Loucy (cell line): Measurements from ENCODE around the gene PHRF1.

Experiments used
- H2AFZ ChIP-seq: fragments of 200-600 bp; sonication (generic); 2 replicates; pipeline ENCODE4 v1.6.0; 2016; ENCODE audit warnings: antibody characterized with exemption, mild to moderate bottlenecking, low read length, moderate library complexity
- H3F3A ChIP-seq: fragments of 200-600 bp; 2 replicates; pipeline ENCODE4 v1.6.0; 2016; ENCODE audit warnings: antibody characterized with exemption, low read depth, mild to moderate bottlenecking
- H3K27me3 ChIP-seq: fragments of 200-600 bp; sonication (generic); 2 replicates; pipeline ENCODE4 v1.6.1; 2014; ENCODE audit warnings: low read length, mild to moderate bottlenecking; ENCODE audit not compliant: insufficient read depth, poor library complexity, severe bottlenecking
- H3K36me3 ChIP-seq: fragments of 200-600 bp; sonication (generic); 2 replicates; pipeline ENCODE4 v1.6.1; 2016; ENCODE audit warnings: low read length; ENCODE audit not compliant: insufficient read depth
- H3K4me1 ChIP-seq: fragments of 200-600 bp; sonication (generic); 2 replicates; pipeline ENCODE4 v1.5.1; 2014; ENCODE audit warnings: low read length, mild to moderate bottlenecking; ENCODE audit not compliant: insufficient read depth, poor library complexity, severe bottlenecking
- H3K4me2 ChIP-seq: fragments of 200-600 bp; sonication (generic); 2 replicates; pipeline ENCODE4 v1.6.0; 2014; ENCODE audit warnings: antibody characterized with exemption, low read length, low read depth, mild to moderate bottlenecking; ENCODE audit not compliant: poor library complexity, severe bottlenecking
- H3K4me3 ChIP-seq: fragments of 200-600 bp; sonication (generic); 2 replicates; pipeline ENCODE4 v1.5.1; 2014; ENCODE audit warnings: low read length, mild to moderate bottlenecking, mixed read lengths; ENCODE audit not compliant: poor library complexity, severe bottlenecking
- H3K79me2 ChIP-seq: fragments of 200-600 bp; sonication (generic); 2 replicates; pipeline ENCODE4 v1.6.1; 2014; ENCODE audit warnings: low read length; ENCODE audit not compliant: insufficient read depth
- H3K9ac ChIP-seq: fragments of 200-600 bp; sonication (generic); 2 replicates; pipeline ENCODE4 v1.6.0; 2014; ENCODE audit warnings: mild to moderate bottlenecking, low read depth, low read length, moderate library complexity; ENCODE audit not compliant: poor library complexity, severe bottlenecking
- H3K9me2 ChIP-seq: fragments of 200-600 bp; sonication (generic); replicated peaks from 2 replicates; pipeline ENCODE4 v1.6.1; 2016; ENCODE audit warnings: low read depth, low read length, mixed read lengths
- H3K9me3 ChIP-seq: fragments of 200-600 bp; sonication (generic); 2 replicates; pipeline ENCODE4 v1.6.1; 2014; ENCODE audit warnings: mild to moderate bottlenecking, antibody characterized with exemption, low read length, low read depth; ENCODE audit not compliant: insufficient read depth
- H4K20me1 ChIP-seq: fragments of 200-600 bp; sonication (generic); 2 replicates; pipeline ENCODE4 v1.6.0; 2014; ENCODE audit warnings: antibody characterized with exemption, low read length, mild to moderate bottlenecking; ENCODE audit not compliant: insufficient read depth, poor library complexity, severe bottlenecking
- EZH2phosphoT487 ChIP-seq: fragments of 200-600 bp; IDR thresholded peaks from 2 replicates; pipeline ENCODE4 v1.6.1; 2018; ENCODE audit warnings: antibody characterized with exemption, mild to moderate bottlenecking, moderate library complexity, borderline replicate concordance
- TF ChIP-seq, protein P1 (sequence below): fragments of 200-600 bp; sonication (generic); conservative IDR thresholded peaks from 2 replicates; pipeline ENCODE4 v1.5.1; 2014; ENCODE audit warnings: mild to moderate bottlenecking, antibody characterized with exemption, low read length

Gene PHRF1

DNA sequence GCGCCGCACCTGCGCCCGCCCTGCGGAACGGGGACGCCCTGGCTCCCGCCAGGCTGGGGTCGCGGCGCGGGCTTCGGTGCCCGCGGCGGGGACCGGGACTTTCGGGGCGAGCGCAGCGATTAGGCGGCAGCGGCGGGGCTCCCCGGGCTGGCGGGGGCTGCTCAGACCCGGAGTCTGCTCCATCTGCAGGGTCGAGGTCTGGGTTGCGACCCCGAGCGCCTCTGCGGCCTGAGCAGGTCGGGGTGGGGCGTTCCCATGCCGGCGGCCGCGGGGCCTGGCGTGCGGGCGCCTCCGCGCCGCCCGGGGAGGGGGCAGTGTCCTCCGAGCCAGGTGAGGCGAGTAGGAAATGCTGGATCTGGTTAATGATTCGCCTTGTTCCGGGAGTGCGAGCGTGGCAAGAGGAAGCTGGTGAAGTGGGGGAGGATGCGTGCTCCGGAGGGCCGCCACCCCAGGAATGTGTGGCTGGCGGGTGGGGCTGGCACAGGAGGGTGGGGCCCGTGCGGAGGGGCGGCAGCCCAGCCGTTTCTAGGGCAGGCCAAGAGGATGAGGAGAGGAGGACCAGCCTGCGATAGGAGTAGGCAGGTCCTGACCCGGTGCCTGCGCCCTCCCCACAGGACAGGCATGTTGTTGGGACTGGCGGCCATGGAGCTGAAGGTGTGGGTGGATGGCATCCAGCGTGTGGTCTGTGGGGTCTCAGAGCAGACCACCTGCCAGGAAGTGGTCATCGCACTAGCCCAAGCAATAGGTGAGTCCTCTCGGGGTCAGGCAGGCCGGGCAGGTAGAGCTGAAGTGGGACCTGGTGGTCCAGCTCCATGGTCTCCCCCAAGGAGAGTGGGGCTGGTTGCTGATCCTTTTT lies 14.9 kb upstream of the PHRF1 start:
- H3K79me2 ChIP-seq: peaks cover 22% of the 10 kb centered on the region
- H3F3A ChIP-seq: no peaks in the 10 kb centered on the region
- peaks cover 16% of the 10 kb centered on the region for H4K20me1 ChIP-seq
- peak overlapping the region; percentile 80; the same call in 1 of the 2 replicates for H2AFZ ChIP-seq
- no peaks in the 10 kb centered on the region for H3K36me3 ChIP-seq
- TF ChIP-seq, protein P1, sequence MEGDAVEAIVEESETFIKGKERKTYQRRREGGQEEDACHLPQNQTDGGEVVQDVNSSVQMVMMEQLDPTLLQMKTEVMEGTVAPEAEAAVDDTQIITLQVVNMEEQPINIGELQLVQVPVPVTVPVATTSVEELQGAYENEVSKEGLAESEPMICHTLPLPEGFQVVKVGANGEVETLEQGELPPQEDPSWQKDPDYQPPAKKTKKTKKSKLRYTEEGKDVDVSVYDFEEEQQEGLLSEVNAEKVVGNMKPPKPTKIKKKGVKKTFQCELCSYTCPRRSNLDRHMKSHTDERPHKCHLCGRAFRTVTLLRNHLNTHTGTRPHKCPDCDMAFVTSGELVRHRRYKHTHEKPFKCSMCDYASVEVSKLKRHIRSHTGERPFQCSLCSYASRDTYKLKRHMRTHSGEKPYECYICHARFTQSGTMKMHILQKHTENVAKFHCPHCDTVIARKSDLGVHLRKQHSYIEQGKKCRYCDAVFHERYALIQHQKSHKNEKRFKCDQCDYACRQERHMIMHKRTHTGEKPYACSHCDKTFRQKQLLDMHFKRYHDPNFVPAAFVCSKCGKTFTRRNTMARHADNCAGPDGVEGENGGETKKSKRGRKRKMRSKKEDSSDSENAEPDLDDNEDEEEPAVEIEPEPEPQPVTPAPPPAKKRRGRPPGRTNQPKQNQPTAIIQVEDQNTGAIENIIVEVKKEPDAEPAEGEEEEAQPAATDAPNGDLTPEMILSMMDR: no peak
- TF ChIP-seq EZH2phosphoT487: no peak
- H3K9ac ChIP-seq: peak overlapping the region; percentile 78
- H3K27me3 ChIP-seq: no peaks in the 10 kb centered on the region
- H3K9me3 ChIP-seq: no peaks in the 10 kb centered on the region
- peak overlapping the region; percentile 98 for H3K4me3 ChIP-seq
- peak overlapping the region; percentile 98 for H3K4me2 ChIP-seq
- peaks cover 19% of the 10 kb centered on the region for H3K4me1 ChIP-seq
- no peaks in the 10 kb centered on the region for H3K9me2 ChIP-seq

DNA sequence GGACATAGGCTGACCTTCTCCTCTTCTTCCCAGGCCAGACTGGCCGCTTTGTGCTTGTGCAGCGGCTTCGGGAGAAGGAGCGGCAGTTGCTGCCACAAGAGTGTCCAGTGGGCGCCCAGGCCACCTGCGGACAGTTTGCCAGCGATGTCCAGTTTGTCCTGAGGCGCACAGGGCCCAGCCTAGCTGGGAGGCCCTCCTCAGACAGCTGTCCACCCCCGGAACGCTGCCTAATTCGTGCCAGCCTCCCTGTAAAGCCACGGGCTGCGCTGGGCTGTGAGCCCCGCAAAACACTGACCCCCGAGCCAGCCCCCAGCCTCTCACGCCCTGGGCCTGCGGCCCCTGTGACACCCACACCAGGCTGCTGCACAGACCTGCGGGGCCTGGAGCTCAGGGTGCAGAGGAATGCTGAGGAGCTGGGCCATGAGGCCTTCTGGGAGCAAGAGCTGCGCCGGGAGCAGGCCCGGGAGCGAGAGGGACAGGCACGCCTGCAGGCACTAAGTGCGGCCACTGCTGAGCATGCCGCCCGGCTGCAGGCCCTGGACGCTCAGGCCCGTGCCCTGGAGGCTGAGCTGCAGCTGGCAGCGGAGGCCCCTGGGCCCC lies 14.1 kb upstream of the PHRF1 start:
- H3F3A ChIP-seq: no peaks in the 10 kb centered on the region
- no peaks in the 10 kb centered on the region for H3K9me3 ChIP-seq
- peaks cover 29% of the 10 kb centered on the region for H3K79me2 ChIP-seq
- TF ChIP-seq EZH2phosphoT487: no peak
- TF ChIP-seq, protein P1: no peak
- peak overlapping the region; percentile 98 for H3K4me3 ChIP-seq
- peak overlapping the region; percentile 78 for H3K9ac ChIP-seq
- H3K9me2 ChIP-seq: no peaks in the 10 kb centered on the region
- H3K36me3 ChIP-seq: no peaks in the 10 kb centered on the region
- peaks cover 20% of the 10 kb centered on the region for H4K20me1 ChIP-seq
- H3K4me2 ChIP-seq: peak overlapping the region; percentile 98
- no peak overlapping the region for H2AFZ ChIP-seq
- no peaks in the 10 kb centered on the region for H3K27me3 ChIP-seq
- H3K4me1 ChIP-seq: peaks cover 25% of the 10 kb centered on the region

DNA sequence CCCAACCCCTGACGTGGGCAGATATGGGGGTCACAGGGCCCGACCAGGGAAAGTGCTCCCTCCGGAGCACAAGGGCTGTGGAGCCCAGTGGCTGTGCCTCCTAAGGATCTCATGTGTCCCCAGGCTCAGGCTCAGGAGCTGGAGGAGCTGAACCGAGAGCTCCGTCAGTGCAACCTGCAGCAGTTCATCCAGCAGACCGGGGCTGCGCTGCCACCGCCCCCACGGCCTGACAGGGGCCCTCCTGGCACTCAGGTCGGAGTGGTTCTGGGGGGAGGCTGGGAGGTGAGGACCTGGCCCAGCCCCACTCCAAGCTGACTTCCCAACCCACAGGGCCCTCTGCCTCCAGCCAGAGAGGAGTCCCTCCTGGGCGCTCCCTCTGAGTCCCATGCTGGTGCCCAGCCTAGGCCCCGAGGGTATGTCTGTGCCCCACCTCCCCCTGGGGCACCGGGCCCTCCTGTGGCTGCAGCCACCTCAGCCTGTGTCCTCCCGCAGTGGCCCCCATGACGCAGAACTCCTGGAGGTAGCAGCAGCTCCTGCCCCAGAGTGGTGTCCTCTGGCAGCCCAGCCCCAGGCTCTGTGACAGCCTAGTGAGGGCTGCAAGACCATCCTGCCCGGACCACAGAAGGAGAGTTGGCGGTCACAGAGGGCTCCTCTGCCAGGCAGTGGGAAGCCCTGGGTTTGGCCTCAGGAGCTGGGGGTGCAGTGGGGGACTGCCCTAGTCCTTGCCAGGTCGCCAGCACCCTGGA lies 13.0 kb upstream of the PHRF1 start:
- no peaks in the 10 kb centered on the region for H3K9me2 ChIP-seq
- H4K20me1 ChIP-seq: peaks cover 28% of the 10 kb centered on the region
- no peak overlapping the region for H2AFZ ChIP-seq
- H3F3A ChIP-seq: no peaks in the 10 kb centered on the region
- H3K4me1 ChIP-seq: peaks cover 33% of the 10 kb centered on the region
- TF ChIP-seq, protein P1: no peak
- no peak for TF ChIP-seq EZH2phosphoT487
- H3K36me3 ChIP-seq: no peaks in the 10 kb centered on the region
- no peak overlapping the region for H3K9ac ChIP-seq
- peaks cover 40% of the 10 kb centered on the region for H3K79me2 ChIP-seq
- H3K27me3 ChIP-seq: no peaks in the 10 kb centered on the region
- H3K4me2 ChIP-seq: no peak overlapping the region
- no peak overlapping the region for H3K4me3 ChIP-seq
- no peaks in the 10 kb centered on the region for H3K9me3 ChIP-seq
